Measurements from ENCODE around the gene MACROD2. TPM values are rescaled to one million over a fixed set of nuclear protein-coding genes. Genes with fewer than 3 reads are reported as not detected.

The MACROD2 gene
- polyA plus RNA-seq, 1 donor (not counting 4 experiments of a cell fraction or from before 2014, with no cell fraction given): 0.71 TPM

DNA sequence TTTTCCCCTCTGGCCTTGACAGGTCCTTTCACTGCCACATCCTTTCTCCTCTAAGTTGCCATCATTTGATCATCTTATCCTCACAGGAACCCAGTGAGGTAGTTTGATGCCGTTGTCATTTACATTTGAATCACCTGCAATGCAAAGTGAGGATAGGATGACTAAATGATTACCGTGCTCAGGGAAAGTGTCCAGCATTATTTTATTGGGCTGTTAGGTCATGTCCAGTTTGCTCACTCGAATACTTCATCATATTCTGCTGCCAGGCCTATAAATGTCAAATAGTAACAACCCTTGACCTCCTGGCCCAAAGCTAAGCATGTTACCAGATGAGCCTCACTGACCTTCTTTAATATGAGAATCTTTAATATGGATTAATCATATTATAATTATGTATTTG is 1410.8 kb downstream of the MACROD2 start:
- Histone ChIP-seq H3K4me1 (ENCODE audit: control insufficient read depth, extremely low read depth, insufficient read depth, low read length) (no peaks in the 10 kb centered on the region), H3K27me3 (ENCODE audit: control insufficient read depth, extremely low read depth, insufficient read depth, low read length) (no peaks in the 10 kb centered on the region), H3K36me3 (ENCODE audit: control insufficient read depth in 2 of 2, extremely low read depth in 1 of 2, insufficient read depth in 2 of 2, low read length in 2 of 2) (no peaks in the 10 kb centered on the region), H4K20me1 (ENCODE audit: control insufficient read depth, extremely low read depth, insufficient read depth, low read length) (no peaks in the 10 kb centered on the region), H3K4me2 (ENCODE audit: control insufficient read depth, extremely low read depth, insufficient read depth, low read depth, low read length) (no peak overlapping the region), H3K79me2 (ENCODE audit: control insufficient read depth, insufficient read depth, low read length) (no peaks in the 10 kb centered on the region), H3K9ac (ENCODE audit: control insufficient read depth, extremely low read depth, insufficient read depth, low read length) (no peak overlapping the region), H3K4me3 (ENCODE audit: control insufficient read depth in 2 of 3, extremely low read depth in 1 of 3, insufficient read depth in 2 of 3, low read depth in 1 of 3, low read length in 3 of 3) (no peak overlapping the region), H3K9me1 (ENCODE audit: control insufficient read depth, extremely low read depth, insufficient read depth, low read length) (no peaks in the 10 kb centered on the region), H3K9me3 (ENCODE audit: control insufficient read depth, low read depth, low read length) (no peaks in the 10 kb centered on the region), H2AFZ (ENCODE audit: control insufficient read depth, low read length) (no peak overlapping the region), H3K27ac (ENCODE audit: control insufficient read depth, insufficient read depth, low read length) (no peak overlapping the region)
- no peak for FAIRE-seq
- TF ChIP-seq EZH2 (IDR thresholded peaks at IDR 0.05; ENCODE audit: low read length): no peak
- TF ChIP-seq, protein P1, sequence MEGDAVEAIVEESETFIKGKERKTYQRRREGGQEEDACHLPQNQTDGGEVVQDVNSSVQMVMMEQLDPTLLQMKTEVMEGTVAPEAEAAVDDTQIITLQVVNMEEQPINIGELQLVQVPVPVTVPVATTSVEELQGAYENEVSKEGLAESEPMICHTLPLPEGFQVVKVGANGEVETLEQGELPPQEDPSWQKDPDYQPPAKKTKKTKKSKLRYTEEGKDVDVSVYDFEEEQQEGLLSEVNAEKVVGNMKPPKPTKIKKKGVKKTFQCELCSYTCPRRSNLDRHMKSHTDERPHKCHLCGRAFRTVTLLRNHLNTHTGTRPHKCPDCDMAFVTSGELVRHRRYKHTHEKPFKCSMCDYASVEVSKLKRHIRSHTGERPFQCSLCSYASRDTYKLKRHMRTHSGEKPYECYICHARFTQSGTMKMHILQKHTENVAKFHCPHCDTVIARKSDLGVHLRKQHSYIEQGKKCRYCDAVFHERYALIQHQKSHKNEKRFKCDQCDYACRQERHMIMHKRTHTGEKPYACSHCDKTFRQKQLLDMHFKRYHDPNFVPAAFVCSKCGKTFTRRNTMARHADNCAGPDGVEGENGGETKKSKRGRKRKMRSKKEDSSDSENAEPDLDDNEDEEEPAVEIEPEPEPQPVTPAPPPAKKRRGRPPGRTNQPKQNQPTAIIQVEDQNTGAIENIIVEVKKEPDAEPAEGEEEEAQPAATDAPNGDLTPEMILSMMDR (optimal IDR thresholded peaks at IDR 0.05 in 1 of 3, IDR thresholded peaks at IDR 0.05 in 1 of 3, conservative IDR thresholded peaks at IDR 0.05 in 1 of 3; ENCODE audit: extremely low read depth in 1 of 3, insufficient read depth in 2 of 3, low read length in 3 of 3): no peak
- dilution Hi-C loops (cut with MboI; ENCODE audit: extremely low pct_ligation_motif_present, low sequenced_read_pairs): no loop called here
- no peak for DNase-seq (ENCODE audit: low read depth, low spot score)

DNA sequence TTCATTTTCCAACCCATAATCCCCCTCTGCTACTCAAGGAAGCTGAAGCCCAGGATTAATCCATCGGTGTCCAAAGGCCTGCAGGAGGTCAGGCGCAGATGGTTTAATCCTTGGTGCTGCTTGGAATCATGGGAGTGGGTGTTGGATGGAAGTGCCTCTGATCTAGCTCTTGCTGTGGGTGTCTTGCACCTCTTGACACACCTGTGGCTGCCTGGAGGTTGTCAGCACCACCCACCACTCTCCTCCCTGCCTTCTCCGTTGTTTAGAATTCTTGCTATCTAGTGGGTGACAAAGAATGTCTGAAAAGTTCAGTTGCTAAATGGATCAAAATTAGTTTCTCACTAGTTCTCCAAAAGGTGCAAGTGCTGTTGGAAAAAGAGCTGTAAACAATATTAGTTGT is 1416.5 kb downstream of the MACROD2 start:
- no peak overlapping the region for H2AFZ ChIP-seq (ENCODE audit: control insufficient read depth, low read length)
- dilution Hi-C loops (cut with MboI; ENCODE audit: extremely low pct_ligation_motif_present, low sequenced_read_pairs): no loop called here
- no peak for FAIRE-seq
- no peaks in the 10 kb centered on the region for H3K27me3 ChIP-seq (ENCODE audit: control insufficient read depth, extremely low read depth, insufficient read depth, low read length)
- no peaks in the 10 kb centered on the region for H3K9me3 ChIP-seq (ENCODE audit: control insufficient read depth, low read depth, low read length)
- no peaks in the 10 kb centered on the region for H3K36me3 ChIP-seq (ENCODE audit: control insufficient read depth in 2 of 2, extremely low read depth in 1 of 2, insufficient read depth in 2 of 2, low read length in 2 of 2)
- H4K20me1 ChIP-seq (ENCODE audit: control insufficient read depth, extremely low read depth, insufficient read depth, low read length): no peaks in the 10 kb centered on the region
- TF ChIP-seq EZH2 (IDR thresholded peaks at IDR 0.05; ENCODE audit: low read length): no peak
- TF ChIP-seq, protein P1 (optimal IDR thresholded peaks at IDR 0.05 in 1 of 3, IDR thresholded peaks at IDR 0.05 in 1 of 3, conservative IDR thresholded peaks at IDR 0.05 in 1 of 3; ENCODE audit: extremely low read depth in 1 of 3, insufficient read depth in 2 of 3, low read length in 3 of 3): no peak
- H3K79me2 ChIP-seq (ENCODE audit: control insufficient read depth, insufficient read depth, low read length): no peaks in the 10 kb centered on the region
- H3K4me1 ChIP-seq (ENCODE audit: control insufficient read depth, extremely low read depth, insufficient read depth, low read length): no peaks in the 10 kb centered on the region
- H3K4me3 ChIP-seq (ENCODE audit: control insufficient read depth in 2 of 3, extremely low read depth in 1 of 3, insufficient read depth in 2 of 3, low read depth in 1 of 3, low read length in 3 of 3): no peak overlapping the region
- no peak overlapping the region for H3K27ac ChIP-seq (ENCODE audit: control insufficient read depth, insufficient read depth, low read length)
- H3K9ac ChIP-seq (ENCODE audit: control insufficient read depth, extremely low read depth, insufficient read depth, low read length): no peak overlapping the region
- no peaks in the 10 kb centered on the region for H3K9me1 ChIP-seq (ENCODE audit: control insufficient read depth, extremely low read depth, insufficient read depth, low read length)
- no peak overlapping the region for H3K4me2 ChIP-seq (ENCODE audit: control insufficient read depth, extremely low read depth, insufficient read depth, low read depth, low read length)
- no peak for DNase-seq (ENCODE audit: low read depth, low spot score)
